GM18498 (cell line): ENCODE measurements around the gene CNN2.

ENCODE experiments used
- ATAC-seq: cut with Tn5 transposase; IDR thresholded peaks from one replicate; pipeline ENCODE4 v1.9.1; 2021; ENCODE audit warnings: mild to moderate bottlenecking, moderate library complexity; ENCODE audit not compliant: unreplicated experiment

Gene CNN2

DNA sequence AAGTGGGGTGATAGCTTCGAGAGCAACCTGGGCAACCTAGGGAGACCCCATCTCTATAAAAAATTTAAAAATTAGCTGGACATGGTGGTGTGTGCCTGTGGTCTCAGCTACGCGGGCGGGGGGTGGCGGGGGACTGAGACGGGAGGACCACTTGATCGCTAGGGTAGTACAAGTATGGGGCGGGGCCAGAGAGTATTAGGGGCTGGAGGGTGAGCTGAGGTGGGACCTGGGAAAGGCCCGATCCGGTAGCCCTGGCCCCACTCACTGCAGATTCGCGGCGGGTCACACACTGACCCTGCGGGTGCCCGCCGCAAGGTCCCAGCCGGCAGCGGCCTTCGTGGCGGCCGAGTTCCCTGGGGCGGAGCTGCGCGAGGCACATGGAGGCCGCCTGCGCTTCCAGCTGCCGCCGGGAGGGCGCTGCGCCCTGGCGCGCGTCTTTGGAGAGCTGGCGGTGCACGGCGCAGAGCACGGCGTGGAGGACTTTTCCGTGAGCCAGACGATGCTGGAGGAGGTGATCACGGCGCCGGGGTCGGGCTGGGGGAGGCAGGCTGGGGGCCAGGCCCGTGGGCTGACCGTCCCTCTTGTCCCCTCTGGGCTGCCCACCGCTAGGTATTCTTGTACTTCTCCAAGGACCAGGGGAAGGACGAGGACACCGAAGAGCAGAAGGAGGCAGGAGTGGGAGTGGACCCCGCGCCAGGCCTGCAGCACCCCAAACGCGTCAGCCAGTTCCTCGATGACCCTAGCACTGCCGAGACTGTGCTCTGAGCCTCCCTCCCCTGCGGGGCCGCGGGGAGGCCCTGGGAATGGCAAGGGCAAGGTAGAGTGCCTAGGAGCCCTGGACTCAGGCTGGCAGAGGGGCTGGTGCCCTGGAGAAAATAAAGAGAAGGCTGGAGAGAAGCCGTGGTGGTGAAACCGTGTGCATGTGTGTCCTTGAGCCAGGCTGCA, 38.5 kb downstream of the CNN2 start:
- no peak for ATAC-seq

DNA sequence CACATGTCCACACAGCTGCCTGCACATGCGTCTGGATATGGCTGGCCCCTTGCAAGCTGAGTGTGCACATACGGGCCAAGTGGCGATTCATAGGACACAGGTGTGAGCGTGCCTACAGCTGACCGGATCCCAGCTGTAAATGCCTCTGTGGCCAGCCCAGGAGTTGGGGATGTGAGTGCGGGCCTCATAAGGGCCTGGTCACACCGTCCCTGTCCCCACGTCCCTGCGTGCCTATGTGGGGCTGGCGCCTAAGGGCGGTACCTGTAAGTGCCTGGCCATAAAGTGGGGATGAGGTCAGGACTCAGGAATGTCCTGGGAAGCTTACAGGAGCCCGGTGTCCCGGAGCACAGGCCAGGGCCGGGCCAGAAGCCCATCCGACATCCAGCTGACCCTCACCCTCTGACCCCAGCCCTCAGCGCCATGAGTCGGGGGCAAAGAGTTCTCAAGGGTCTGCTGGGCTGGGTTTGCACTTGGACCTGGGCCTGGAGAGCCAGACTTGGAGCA, 39.2 kb downstream of the CNN2 start:
- ATAC-seq: no peak

DNA sequence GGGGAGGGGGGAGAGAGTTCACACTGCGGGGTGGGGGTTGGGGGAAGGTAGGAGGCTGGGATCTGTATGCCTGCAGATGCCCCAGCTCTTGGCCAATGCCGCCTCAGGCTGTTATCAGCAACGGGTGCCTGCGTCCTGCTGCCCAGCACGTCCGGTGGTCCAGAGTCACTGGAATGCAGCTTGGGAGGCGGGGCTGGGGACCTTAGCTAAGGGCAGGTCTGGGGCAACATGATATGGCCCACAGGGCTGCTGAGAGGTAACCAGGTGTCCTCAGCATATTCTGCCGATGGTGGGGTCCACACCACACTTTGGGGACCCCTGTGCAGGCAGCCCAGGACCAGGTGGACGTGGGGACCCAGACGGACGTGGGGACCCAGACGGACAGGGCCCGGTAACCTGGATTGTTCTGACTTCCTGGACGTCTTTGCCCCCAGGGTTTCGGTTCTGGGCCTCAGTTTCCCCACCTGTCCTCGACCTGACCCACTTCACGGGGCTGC, 39.9 kb downstream of the CNN2 start:
- no peak for ATAC-seq

DNA sequence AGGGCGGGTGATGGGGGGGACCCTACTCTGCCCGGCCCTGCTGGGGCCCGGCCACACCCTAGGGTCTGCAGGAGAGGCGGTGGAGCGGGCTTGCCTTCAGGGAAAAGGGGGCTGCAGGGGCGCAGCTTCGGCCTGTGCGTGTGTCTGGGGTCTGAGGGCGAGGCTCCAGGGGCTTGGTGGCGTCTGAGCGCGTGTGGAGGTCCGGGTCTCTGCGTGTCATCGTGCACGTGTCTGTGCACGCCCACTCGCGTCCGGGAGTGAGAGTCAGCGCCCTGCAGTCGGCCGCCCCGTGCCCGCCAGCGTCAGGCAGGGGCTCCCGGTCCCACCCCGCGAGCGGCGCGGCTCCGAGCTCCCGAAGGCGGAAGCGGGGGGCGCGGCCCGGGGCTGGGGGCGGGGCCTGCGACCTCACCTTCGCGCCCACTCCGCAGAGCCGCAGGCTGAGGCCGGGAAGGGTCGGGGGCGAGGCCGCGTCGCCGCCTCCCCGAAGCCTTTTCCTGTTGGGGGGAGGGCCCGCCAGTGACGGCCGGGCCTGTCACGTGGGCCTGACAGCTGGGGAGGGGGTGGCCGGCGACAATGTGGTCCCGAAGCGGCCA, 40.4 kb downstream of the CNN2 start, which contains the start of gene ARHGAP45:
Gene ARHGAP45 (plus strand): TSS at position 420 of the 593 bp plus-strand sequence. CDS start 239 bp downstream, outside the sequence.
- peak; percentile 48 for ATAC-seq

DNA sequence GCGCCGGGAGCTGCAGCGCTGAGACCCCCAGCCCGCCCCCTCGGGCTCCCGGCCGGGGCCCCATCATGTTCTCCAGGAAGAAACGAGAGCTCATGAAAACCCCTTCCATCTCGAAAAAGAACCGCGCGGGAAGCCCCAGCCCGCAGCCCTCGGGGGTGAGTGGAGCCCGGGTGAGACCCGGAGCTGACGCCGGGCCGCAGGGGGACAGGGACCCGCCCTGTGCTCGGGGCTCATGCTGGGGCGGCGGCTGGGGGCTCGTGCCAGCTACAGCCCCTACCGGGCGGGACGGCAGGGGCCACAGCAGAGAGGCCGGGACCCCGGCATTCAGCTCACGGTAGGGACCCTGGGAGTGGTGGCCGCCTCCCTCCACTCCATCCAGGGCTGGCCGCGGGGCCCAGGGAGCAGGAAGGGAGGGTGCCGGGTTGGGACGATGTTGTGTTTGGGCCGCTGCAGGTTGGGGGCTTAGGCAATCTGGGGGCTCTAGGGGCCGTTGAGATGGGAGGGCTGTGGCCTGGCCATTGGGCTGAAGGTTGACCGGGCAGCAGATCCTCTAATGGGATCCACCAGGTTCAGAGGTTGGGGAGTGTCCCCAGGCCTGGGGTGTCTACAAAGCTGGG, 41.0 kb downstream of the CNN2 start:
- peak; percentile 27 for ATAC-seq

DNA sequence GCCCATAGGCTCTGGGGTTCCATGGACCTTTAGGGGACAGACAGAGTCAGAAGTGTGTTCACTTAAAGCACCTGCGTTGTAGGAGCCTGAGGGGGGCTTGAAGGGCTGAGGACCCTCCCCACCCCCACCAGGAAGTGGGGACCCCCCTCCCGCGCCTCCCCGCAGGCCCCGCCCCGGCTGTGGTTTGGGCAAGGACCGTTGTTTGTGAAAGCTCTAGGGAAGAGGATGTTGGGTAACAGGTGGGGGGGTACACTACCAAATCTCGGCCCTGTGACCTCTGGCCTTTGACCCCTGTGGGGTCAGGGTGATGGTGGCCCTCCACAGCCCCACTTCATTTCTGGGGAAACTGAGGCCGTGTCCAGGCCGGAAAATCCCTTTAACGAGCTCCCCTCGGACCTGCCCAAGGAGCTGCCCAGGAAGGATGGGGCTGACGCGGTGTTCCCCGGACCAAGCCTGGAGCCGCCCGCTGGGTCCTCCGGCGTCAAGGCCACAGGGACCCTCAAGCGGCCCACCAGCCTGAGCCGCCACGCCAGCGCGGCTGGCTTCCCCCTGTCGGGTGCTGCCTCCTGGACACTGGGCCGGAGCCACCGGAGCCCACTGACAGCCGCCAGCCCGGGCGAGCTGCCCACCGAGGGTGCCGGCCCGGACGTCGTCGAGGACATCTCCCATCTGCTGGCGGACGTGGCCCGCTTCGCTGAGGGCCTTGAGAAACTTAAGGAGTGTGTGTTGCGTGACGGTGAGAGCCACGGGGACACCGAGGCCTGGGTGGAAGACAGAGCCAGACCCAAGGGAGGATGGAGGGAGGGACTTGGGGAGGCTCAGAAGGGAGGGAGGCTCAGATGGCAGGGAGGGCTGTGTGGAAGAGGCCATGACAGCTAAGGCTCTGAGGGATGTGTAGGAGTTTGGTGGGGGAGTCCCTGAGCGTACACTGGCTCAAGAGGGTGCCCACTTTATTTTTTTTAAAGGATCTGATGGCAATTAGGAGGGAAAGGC, 41.9 kb downstream of the CNN2 start:
- ATAC-seq: no peak

DNA sequence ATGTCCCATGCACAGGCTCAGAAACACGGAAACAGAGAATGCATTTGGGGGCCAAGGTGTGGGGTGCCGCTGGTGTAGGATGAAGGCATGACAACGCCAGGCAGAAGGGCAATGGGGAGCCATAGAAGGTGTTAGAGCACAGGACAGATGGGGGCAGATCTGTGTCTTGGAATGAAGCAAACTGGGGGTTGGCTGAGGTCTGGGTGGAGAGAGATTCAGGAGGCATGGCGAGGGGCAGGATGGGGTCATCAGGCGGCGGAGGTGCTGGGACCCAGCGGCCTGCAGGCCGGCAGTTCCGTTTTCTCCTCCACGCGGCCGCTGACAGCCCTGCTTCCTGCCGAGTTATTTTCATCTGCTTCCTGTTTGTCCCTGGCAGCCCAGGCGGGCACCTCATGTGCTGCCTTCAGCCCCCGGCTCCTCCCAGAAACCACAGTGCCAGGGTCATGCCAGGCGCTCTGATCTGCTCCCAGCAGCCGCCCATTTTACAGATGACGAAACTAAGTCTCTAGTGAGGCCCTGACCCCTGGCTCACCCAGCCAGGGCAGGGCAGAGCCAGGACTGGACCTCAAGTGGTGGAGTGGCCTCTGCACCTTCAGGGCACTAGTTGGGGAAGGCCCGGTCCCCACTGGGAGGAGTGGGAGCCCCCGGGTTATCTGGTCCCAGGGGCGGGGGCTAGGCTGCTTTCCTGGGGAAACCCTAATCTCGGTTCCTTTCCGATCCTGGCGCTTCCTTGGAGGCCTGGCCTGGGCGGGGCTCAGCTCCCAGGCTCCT, 42.8 kb downstream of the CNN2 start:
- no peak for ATAC-seq

DNA sequence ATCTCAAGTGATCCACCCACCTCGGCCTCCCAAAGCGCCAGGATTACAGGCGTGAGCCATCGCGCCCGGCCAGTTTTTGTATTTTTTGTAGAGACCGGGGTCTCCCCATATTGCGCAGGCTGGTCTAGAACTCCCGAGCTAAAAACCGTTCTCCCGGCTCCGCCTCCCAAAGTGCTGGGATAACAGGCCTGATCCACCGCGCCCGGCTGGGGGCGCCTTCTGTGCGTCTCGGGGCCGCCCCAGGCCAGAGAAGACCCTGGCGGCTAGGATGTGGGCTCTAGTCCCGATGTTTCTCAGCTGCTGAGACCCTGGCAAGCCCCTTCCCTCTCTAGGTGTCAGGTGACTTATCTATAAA, 44.1 kb downstream of the CNN2 start:
- no peak for ATAC-seq

DNA sequence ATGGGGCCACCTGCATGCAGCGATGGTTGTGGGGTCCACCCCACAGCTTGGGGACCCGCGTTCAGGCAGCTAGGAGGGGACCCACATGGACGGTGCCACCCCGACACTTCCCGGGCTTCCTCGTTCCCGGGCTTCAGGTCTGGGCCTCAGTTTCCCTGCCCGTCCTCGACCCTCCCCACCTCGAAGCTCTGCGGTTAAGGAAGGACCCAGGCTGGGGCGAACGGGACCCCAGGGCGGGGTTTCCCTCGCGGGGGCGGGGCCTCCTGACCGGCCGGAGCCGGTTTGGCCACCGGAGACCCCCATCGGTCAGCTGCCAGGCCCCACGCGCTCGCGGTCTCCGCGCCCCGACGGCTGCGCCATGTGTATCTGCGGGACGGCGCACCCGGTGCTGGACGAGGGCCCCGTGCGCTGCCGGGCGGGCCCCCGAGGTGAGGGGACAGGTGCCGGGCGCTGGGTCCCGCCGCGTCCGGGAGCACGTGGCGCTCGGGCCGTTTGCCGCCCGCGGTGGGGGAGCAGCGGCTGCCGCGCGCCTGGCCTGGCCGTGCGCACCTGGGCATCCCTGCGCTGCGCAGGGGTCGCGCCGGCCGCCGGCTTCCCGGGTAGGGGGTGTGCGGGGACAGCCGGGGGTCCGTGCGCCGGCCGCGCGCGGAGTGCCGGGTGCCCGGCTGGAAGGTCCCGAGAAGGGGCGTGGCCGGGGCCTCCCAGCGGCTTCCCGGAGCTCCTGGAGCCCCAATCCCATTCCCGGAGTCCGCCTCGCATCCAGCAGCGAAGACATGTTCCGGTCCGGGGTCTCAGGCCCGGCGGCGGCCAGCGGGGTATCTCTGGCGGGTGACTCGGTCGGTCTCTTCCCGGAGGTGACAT, 44.8 kb downstream of the CNN2 start:
- no peak for ATAC-seq

DNA sequence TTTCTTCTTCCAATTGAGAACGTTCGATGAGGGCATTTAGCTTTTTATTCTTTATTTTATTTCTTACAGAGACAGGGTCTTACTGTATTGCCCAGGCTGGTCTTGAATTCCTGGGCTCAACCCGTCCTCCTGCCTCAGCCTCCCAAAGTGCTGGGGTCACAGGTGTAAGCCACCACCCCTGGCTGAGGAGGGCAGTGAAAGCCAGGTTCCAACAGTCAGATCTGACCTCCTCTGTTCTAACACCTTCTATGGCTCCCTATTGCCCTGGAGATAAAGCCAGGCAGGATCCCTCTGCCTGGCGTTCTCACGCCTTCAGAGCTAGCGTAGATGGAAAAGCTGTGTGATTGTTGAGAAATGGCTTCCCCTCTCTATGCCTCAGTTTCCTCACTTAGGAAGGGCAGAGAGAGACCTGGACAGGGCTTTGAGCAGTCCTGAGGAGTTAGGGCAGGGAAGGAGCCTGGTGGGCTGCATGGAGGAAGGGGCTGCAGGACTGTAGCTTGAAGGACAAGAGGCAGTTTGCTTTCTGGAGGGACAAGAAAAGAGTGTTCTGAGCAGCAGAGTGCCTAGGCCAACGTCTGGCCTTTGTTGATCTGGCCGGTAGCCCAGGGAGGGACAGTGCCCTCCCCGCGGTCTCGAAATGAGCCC, 46.1 kb downstream of the CNN2 start:
- ATAC-seq: no peak

DNA sequence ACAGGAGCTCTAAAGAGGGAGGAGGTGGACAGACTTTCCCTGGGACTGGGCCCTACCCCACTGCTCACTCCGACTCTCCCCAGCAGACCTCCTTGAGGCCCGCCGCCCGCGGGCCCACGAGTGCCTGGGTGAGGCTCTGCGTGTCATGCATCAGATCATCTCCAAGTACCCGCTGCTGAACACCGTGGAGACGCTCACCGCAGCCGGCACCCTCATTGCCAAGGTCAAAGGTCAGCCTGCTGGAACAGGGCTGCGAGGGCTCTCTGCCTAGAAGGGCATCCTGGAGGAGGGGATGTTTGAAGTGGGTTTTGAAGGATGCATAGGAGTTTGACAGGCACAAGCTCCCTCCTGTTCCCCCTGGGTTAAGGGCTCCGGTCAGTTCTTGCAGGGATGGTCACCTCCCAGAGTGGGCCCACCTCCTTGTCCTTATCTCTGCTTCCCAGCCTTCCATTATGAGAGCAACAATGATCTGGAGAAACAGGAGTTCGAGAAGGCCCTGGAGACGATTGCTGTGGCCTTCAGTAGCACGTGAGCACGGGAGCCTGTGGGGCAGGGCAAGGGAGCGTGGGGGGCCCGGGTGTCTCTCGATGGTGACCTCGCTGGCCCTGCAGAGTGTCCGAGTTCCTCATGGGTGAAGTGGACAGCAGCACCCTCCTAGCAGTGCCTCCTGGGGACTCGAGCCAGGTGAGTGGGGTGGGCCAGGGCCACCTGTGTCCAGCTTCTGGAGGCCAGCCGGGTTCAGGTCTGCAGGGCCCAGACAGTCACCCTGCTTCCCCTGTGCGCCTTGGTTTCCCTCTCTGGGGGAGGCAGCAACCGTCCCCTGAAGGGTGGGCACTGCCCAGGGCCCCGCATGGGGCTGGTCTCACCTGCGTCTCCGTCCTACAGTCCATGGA, 46.9 kb downstream of the CNN2 start:
- no peak for ATAC-seq

DNA sequence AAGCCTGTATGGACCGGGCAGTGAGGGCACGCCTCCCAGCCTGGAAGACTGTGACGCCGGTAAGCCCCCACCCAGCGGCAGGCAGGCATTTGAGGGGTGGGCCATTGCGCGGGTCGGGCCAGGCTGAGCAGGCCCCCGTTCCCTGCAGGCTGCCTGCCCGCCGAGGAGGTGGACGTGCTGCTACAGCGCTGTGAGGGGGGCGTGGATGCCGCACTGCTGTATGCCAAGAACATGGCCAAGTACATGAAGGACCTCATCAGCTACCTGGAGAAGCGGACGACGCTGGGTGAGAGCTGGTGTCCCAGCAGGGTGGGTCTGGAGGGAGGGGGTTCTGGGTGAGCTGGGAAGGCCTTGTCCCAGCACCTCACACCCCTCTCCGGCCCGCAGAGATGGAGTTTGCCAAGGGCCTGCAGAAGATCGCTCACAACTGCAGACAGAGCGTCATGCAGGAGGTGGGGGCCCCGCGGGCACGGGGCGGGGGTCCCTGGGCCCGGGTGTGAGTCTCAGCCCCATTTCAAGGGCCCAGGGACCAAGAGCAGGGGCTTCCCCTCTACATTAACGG, 47.6 kb downstream of the CNN2 start:
- ATAC-seq: peak; percentile 3

DNA sequence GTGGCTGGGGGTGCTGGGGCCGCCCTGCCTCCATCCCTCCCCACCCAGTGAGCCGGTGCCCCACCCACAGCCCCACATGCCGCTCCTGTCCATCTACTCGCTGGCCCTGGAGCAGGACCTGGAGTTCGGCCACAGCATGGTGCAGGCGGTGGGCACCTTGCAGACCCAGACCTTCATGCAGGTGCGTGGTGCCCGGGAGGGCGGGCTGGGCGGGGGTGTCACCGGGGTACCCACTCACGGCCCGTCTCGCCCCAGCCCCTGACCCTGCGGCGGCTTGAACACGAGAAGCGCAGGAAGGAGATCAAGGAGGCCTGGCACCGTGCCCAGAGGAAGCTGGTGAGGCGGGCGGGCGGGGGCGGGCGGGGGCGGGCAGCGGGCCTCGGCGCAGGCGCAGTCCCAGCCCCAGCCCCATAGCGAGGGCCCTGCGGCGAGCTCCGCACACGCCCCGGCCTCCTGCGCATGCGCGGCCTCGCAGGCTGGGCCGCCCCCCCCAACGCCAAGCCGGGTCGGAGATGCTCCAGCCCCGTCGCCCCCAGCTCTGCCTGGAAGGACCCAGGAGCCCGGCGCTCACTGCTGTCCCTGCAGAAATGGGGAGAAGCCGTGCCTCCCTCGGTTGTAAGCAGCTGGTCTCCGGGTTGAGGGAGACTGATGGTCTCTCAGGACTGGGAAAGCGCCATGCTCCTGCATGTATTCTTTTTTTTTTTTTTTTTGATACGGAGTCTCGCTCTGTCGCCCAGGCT, 48.3 kb downstream of the CNN2 start:
- ATAC-seq: peak; percentile 40

DNA sequence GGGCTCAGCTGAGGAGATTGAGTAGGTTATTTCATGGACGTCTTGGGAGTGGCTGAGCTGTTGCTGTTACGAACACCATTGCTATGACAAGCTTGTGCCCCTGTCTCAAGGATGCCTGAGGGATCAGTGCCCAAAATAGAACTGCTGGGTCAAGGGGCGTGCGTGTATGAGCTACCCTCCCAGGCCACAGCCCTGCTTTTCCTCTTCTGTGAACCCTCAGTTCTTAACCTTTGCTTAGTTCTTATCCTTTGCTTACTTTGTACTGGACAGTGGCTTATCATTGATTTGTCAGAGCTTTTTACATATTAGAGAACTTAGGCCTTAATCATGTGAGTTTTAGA, 49.6 kb downstream of the CNN2 start:
- ATAC-seq: no peak

DNA sequence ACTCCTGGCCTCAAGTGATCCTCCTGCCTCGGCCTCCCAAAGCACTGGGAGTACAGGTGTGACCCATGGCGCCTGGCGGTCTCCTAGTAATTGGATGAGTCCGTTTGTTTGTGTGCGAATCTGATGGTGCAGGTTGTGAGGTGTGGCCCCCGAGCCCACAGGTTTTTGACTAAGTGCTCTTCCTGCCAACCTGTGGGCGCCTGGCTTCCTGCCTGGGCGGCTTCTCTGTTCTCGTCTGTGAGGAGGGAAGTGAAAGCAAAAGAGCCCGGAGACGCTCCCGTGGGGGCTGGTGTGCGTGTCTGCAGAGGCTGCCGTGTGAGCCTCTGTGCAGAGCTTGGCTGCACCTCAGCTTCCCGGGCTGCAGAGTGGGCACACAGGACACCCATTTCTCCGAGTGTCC, 50.5 kb downstream of the CNN2 start:
- peak; percentile 61 for ATAC-seq

DNA sequence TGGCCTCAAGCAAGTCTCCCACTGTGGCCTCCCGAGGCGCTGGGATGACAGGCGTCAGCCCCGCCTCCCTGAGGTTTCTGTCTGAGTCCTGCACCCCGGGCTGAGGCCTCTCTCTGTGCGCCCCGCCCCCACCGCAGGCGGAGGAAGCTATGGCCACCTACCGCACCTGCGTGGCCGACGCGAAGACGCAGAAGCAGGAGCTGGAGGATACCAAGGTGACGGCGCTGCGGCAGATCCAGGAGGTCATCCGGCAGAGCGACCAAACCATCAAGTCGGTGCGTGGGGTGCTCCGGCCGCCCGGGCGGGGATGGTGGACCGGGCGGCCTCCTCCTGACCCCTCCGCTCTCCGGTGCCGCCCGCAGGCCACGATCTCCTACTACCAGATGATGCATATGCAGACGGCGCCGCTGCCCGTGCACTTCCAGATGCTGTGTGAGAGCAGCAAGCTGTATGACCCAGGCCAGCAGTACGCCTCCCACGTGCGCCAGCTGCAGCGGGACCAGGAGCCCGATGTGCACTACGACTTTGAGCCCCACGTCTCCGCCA, 53.2 kb downstream of the CNN2 start:
- ATAC-seq: no peak
